Stomach (tissue), 4 donors: Measurements from ENCODE around the gene ABLIM2.

Experiments
- EP300 ChIP-seq: sonication (generic); formaldehyde crosslinking; IDR thresholded peaks from one replicate; pipeline ENCODE4 v1.6.1; 2017; ENCODE audit warnings: antibody characterized with exemption
- POLR2A ChIP-seq, 4 donors: fragments of 450-650 bp; IDR thresholded peaks; one replicate each; pipeline ENCODE4 v1.6.1; 2016; ENCODE audit warnings: antibody characterized with exemption in 4 of 4, control low read depth in 2 of 4, mild to moderate bottlenecking in 1 of 4, moderate library complexity in 1 of 4
- POLR2AphosphoS5 ChIP-seq, 3 donors: sonication (generic); formaldehyde crosslinking; IDR thresholded peaks; one replicate each; pipeline ENCODE4 v1.6.1; 2016; ENCODE audit warnings: antibody characterized with exemption in 3 of 3
- TF ChIP-seq, protein P1 (sequence below), 7 experiments: fragments of 450-650 bp in 4 of 7; fragments of 200-600 bp in 3 of 7; sonication (generic) in 3 of 7; IDR thresholded peaks; one replicate each; pipeline ENCODE4 v1.5.1; 2016 to 2019; ENCODE audit warnings: antibody characterized with exemption in 7 of 7, control low read depth in 2 of 7, mild to moderate bottlenecking in 1 of 7

DNA sequence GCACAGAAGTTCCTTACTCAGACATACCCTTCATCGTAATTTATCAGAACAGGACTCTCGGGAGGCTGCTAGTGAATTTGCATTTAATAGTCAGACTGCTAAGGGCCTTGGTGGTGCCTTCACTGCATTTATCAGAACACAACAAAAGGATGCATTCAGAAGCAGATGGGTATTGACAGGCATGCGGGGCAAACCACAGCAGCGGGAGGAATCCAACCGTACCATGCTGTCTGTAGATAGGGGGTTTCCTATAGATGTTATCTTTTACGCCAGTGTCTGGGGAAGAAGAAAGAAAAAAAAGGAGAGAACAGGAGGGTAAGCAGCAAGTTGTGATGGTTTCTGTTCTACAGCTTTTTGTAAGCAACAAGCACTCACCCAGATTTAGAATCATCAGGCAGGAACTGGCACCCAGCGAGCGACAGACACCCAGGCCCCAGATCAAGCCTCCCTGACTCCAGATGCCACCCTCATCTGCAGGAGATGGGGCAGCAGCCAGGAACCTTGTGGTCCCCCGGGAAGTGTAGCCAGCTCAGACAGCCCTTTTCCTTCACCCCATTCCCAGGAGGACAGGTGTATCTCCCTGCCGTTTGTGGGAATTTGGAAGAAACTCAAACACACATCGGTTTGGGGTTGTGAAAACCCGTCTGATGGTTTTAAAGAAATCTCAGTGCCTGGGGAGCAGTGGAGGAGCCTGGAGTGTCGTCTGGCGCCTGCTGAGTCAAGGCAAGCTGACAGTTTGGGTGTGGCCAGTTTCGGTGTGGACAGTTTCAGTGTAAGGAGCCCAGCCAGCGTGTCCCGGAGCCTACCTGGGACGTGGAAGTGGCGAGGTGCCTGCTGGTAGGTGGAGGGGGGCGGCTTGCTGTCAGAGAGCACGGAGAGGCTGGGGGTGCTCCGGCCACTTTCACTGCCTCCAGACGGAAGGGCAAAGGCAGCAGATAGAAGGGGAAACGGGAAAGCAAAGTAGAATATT, 138.9 kb downstream of the ABLIM2 start:
- TF ChIP-seq, protein P1, sequence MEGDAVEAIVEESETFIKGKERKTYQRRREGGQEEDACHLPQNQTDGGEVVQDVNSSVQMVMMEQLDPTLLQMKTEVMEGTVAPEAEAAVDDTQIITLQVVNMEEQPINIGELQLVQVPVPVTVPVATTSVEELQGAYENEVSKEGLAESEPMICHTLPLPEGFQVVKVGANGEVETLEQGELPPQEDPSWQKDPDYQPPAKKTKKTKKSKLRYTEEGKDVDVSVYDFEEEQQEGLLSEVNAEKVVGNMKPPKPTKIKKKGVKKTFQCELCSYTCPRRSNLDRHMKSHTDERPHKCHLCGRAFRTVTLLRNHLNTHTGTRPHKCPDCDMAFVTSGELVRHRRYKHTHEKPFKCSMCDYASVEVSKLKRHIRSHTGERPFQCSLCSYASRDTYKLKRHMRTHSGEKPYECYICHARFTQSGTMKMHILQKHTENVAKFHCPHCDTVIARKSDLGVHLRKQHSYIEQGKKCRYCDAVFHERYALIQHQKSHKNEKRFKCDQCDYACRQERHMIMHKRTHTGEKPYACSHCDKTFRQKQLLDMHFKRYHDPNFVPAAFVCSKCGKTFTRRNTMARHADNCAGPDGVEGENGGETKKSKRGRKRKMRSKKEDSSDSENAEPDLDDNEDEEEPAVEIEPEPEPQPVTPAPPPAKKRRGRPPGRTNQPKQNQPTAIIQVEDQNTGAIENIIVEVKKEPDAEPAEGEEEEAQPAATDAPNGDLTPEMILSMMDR (IDR thresholded peaks at IDR 0.05) = no peak
- TF ChIP-seq POLR2AphosphoS5 (IDR thresholded peaks at IDR 0.05) (no peak), POLR2A (IDR thresholded peaks at IDR 0.05) (no peak), EP300 (no peak)
